HG02938 (cell line): Measurements from ENCODE around the gene SLC34A2.
"Not testable (repeated sequence)": the region's sequence is repeated elsewhere in the genome, so short reads cannot be mapped to it uniquely, and the experiment has no call there.

Source experiments
- ATAC-seq: cut with Tn5 transposase; IDR thresholded peaks from one replicate; pipeline ENCODE4 v1.9.1; 2021; ENCODE audit warnings: mild to moderate bottlenecking, moderate library complexity; ENCODE audit not compliant: unreplicated experiment

SLC34A2 gene

DNA sequence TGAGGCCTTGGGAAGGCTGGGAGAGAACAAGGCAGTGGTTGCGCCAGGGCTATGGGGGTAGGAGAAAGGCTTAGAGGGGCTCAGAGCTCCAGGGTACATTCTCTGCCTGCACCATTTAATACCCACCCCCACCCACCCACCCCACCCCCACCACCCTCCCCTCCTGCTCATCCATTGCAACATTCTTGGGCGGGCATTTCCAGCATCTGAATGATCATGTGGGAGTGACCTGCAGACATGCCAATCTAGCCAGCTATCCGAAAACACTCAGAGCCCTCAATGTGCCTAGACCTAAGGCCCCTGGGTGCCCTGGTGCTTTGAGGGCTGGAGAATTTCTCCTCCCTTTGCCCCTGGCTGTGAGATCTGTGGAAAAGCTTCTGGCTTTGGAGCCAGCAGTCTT, 3.1 kb downstream of the SLC34A2 start:
- ATAC-seq = no peak

GRCh38 chr4:25661441-25661840, 5.8 kb downstream of the SLC34A2 start:
- ATAC-seq = not testable (repeated sequence)

DNA sequence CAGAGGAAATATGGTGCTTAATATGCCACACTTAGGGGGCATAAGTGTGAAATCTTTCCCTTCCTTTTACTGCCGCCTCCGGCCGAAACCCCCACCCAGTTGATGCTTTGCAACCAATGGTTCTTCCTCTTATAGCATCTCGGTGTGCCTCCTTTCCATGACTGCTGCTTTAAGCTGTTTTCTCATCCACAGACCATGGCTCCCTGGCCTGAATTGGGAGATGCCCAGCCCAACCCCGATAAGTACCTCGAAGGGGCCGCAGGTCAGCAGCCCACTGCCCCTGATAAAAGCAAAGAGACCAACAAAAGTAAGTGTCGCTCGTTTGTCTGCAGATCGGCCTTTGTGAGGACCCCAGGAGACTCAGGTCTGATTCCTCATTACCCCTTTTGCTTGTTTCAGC, 6.7 kb downstream of the SLC34A2 start:
- ATAC-seq = no peak

GRCh38 chr4:25663781-25664180, 8.1 kb downstream of the SLC34A2 start:
- no peak for ATAC-seq

- ATAC-seq = no peak
Measured at GRCh38 chr4:25666031-25666630, 10.5 kb downstream of the SLC34A2 start.

GRCh38 chr4:25667931-25668557, 12.4 kb downstream of the SLC34A2 start:
- ATAC-seq = no peak

GRCh38 chr4:25670991-25671390, 15.3 kb downstream of the SLC34A2 start:
- no peak for ATAC-seq

DNA sequence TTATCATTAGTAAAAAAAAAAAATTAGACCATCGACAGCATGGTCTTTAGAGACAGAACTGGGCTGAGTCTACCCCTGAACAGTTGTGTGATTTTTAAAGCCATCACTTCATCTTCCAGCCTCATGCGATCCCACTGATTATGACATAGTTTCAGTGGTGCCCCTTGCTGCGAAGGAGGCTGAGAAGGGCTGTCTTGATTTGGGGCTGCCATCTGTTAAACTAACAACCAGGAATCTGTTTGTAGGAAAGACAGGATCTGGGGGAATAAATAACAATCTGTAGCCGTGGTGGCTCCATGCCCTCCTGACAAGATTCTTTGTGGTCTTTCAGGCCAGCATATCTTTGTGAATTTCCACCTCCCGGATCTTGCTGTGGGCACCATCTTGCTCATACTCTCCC, 17.1 kb downstream of the SLC34A2 start:
- ATAC-seq = no peak

- ATAC-seq = no peak
Measured at GRCh38 chr4:25674386-25674785, 18.7 kb downstream of the SLC34A2 start.

DNA sequence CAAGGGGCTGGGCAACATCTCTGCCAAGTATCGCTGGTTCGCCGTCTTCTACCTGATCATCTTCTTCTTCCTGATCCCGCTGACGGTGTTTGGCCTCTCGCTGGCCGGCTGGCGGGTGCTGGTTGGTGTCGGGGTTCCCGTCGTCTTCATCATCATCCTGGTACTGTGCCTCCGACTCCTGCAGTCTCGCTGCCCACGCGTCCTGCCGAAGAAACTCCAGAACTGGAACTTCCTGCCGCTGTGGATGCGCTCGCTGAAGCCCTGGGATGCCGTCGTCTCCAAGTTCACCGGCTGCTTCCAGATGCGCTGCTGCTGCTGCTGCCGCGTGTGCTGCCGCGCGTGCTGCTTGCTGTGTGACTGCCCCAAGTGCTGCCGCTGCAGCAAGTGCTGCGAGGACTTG, 20.6 kb downstream of the SLC34A2 start:
- no peak for ATAC-seq

DNA sequence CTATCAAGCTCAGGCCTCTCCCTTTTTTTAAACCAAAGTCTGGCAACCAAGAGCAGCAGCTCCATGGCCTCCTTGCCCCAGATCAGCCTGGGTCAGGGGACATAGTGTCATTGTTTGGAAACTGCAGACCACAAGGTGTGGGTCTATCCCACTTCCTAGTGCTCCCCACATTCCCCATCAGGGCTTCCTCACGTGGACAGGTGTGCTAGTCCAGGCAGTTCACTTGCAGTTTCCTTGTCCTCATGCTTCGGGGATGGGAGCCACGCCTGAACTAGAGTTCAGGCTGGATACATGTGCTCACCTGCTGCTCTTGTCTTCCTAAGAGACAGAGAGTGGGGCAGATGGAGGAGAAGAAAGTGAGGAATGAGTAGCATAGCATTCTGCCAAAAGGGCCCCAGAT, 21.5 kb downstream of the SLC34A2 start:
- ATAC-seq = no peak

- ATAC-seq = no peak
Measured at GRCh38 chr4:25677943-25678342, 22.3 kb downstream of the SLC34A2 start.

DNA sequence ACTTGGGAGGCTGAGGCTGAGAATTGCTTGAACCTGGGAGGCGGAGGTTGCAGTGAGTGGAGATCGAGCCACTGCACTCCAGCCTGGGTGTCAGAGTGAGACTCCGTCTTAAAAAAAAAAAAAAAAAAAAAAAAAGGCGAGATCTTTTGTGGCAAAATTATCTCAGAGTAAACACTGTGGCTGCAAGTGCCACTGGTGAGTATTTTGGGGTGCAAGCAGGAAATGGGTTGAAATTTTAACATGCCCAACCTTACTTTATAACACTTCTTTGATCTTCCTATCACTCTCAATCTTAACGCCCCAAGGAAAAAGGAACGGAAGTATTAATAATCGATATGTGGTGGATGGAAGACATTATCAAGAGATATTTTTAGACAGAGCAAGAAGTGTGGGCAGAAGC, 32.1 kb downstream of the SLC34A2 start:
- no peak for ATAC-seq

DNA sequence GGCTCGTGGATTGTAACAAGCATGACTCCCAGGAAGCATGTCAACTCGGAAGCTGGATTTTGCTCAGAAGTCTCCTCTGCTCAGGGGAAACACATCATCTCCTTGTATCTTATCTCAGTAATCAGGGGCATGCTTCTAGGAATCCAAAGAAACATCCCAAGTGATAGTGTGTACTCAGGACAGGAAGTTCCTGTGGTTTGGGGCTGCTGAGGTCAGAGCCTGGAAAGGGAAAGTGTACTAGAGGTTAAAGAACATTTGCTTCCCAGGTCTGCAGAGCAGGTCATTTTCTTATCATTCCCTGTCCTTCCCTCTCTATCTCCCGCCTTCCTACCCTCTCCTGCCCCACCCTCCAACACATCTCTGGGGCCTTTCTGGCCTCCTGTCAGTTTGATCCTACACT, 38.8 kb downstream of the SLC34A2 start:
- no peak for ATAC-seq

- no peak for ATAC-seq
Measured at GRCh38 chr4:25696409-25696808, 40.8 kb downstream of the SLC34A2 start.

GRCh38 chr4:25697516-25697915, 41.9 kb downstream of the SLC34A2 start:
- no peak for ATAC-seq

GRCh38 chr4:25700661-25701060, 45.0 kb downstream of the SLC34A2 start:
- no peak for ATAC-seq

- ATAC-seq = no peak
Measured at GRCh38 chr4:25702848-25703247, 47.2 kb downstream of the SLC34A2 start.

DNA sequence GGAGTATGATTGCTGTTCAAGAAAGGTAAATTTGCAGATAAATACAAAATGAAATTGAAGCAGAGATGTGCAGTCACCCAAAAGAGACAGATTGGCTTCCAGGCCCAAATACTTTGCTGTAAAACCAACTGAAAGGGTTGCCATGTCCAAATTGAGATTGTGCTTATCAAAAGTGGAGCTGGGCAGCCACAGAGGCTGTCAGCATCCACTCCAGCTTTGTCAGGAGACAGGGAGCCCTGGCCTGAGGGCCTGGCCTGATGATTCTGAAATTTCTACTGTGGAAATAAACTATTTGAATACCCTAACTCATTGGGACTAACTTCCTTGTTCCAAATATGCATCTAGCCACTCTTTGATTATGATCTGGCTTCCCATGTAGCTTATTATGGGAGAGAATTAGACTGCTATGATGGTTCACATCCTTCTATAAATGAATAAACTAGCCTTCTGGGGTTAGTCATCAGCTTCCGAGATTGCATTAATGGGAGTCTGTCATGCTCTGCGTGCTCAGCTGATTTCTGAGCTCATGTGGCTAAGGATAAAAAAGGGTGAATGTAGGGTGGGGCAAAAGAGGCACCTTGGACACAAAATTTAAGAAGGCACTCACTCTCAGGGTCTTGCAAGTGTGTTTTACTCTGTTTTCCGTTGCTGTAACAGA, 48.2 kb downstream of the SLC34A2 start:
- no peak for ATAC-seq

GRCh38 chr4:25704516-25704915, 48.9 kb downstream of the SLC34A2 start:
- no peak for ATAC-seq

GRCh38 chr4:25710637-25711036, 55.0 kb downstream of the SLC34A2 start:
- ATAC-seq = no peak

GRCh38 chr4:25712611-25713010, 57.0 kb downstream of the SLC34A2 start:
- no peak for ATAC-seq
